GM12864 (cell line): ENCODE results near the gene PCDHGA1.

Experiments
- DNase-seq: peaks from one replicate; pipeline ENCODE4 v3.0.0-alpha.2; 2011; ENCODE audit warnings: low read depth
- H3K4me3 ChIP-seq: 2 replicates; pipeline ENCODE4 v1.5.1; 2011; ENCODE audit warnings: mild to moderate bottlenecking, low read depth, low read length, control low read depth
- TF ChIP-seq, protein P1 (sequence below): IDR thresholded peaks from 2 replicates; pipeline ENCODE4 v1.5.1; 2011; ENCODE audit warnings: low read depth, mild to moderate bottlenecking, moderate library complexity, low read length, control low read depth, inconsistent platforms; ENCODE audit errors: missing control alignments

The PCDHGA1 gene

GRCh38 chr5:141419074-141419880, 89.0 kb downstream of the PCDHGA1 start:
- DNase-seq, result no peak
- no peak overlapping the region for H3K4me3 ChIP-seq
- TF ChIP-seq, protein P1, sequence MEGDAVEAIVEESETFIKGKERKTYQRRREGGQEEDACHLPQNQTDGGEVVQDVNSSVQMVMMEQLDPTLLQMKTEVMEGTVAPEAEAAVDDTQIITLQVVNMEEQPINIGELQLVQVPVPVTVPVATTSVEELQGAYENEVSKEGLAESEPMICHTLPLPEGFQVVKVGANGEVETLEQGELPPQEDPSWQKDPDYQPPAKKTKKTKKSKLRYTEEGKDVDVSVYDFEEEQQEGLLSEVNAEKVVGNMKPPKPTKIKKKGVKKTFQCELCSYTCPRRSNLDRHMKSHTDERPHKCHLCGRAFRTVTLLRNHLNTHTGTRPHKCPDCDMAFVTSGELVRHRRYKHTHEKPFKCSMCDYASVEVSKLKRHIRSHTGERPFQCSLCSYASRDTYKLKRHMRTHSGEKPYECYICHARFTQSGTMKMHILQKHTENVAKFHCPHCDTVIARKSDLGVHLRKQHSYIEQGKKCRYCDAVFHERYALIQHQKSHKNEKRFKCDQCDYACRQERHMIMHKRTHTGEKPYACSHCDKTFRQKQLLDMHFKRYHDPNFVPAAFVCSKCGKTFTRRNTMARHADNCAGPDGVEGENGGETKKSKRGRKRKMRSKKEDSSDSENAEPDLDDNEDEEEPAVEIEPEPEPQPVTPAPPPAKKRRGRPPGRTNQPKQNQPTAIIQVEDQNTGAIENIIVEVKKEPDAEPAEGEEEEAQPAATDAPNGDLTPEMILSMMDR, result no peak

GRCh38 chr5:141420855-141421488, 90.7 kb downstream of the PCDHGA1 start, which contains the start of gene PCDHGA11:
TSS of gene PCDHGA11 (plus strand) at chr5:141421051. CDS start at chr5:141421228, 177 bp downstream.
- peak within 1 kb of the TSS; percentile 70 for H3K4me3 ChIP-seq
- TF ChIP-seq, protein P1, result peak; percentile 65
- DNase-seq, result no peak

GRCh38 chr5:141421489-141421855, 91.2 kb downstream of the PCDHGA1 start:
- DNase-seq, result no peak
- TF ChIP-seq, protein P1, result no peak
- H3K4me3 ChIP-seq, result peak overlapping the region; percentile 70

DNA sequence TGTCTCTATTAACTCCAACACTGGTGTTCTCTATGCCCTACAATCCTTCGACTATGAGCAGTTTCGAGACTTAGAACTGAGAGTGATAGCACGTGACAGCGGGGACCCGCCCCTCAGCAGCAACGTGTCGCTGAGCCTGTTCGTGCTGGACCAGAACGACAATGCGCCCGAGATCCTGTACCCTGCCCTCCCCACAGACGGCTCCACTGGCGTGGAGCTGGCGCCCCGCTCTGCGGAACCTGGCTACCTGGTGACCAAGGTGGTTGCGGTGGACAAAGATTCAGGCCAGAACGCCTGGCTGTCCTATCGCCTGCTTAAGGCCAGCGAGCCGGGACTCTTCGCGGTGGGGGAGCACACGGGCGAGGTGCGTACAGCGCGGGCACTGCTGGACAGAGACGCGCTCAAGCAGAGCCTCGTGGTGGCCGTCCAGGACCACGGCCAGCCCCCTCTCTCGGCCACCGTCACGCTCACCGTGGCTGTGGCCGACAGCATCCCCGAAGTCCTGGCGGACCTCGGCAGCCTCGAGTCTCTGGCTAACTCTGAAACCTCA, 92.5 kb downstream of the PCDHGA1 start:
- no peak for DNase-seq
- H3K4me3 ChIP-seq, result no peak overlapping the region
- TF ChIP-seq, protein P1, result no peak

DNA sequence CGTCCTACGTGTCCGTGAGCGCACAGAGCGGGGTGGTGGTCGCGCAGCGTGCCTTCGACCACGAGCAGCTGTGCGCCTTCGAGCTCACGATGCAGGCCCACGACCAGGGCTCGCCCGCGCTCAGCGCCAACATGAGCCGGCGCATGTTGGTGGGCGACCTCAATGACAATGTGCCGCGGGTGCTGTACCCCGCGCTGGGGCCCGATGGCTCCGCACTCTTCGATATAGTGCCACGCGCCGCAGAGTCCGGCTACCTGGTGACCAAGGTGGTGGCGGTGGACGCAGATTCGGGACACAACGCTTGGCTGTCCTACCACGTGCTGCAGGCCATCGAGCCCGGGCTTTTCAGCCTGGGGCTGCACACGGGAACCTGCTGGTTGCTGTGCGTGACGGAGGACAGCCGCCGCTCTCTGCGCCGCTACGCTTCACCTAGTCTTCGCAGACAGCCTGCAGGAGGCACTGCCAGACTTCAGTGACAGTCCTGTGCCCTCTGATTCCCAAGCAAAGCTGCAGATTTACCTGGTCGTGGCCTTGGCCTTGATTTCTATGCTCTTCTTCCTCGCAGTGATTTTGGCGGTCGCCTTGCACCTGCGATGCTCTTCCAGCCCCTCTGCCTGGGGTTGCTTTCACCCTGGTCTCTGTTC, 97.6 kb downstream of the PCDHGA1 start:
- no peak for DNase-seq
- no peak overlapping the region for H3K4me3 ChIP-seq
- TF ChIP-seq, protein P1, result no peak

- TF ChIP-seq, protein P1, result peak; percentile 76
- DNase-seq, result peak; percentile 72
- H3K4me3 ChIP-seq, result peak within 1 kb of the TSS; percentile 64
Measured at GRCh38 chr5:141430332-141431113, 100.2 kb downstream of the PCDHGA1 start, which contains the start of gene PCDHGA12. TSS of gene PCDHGA12 (plus strand) at chr5:141430507. CDS start at chr5:141430760, 253 bp downstream.
